Panc1 (cell line): Measurements from ENCODE around the gene ELL3.
A peak's percentile ranks its signal among the peaks of the same experiment; 100 is the strongest.

Source experiments
- POLR2AphosphoS5 ChIP-seq: IDR thresholded peaks from 2 replicates; pipeline ENCODE4 v1.6.1; 2012; ENCODE audit warnings: mild to moderate bottlenecking, low read depth, low read length, moderate library complexity
- REST ChIP-seq, 2 experiments: IDR thresholded peaks; 2 replicates each; pipeline ENCODE4 v1.6.1; 2011 to 2012; ENCODE audit warnings: low read depth in 2 of 2, control low read depth in 1 of 2, low read length in 1 of 2, mild to moderate bottlenecking in 1 of 2, moderate library complexity in 1 of 2; ENCODE audit not compliant: insufficient read depth in 1 of 2
- SIN3A ChIP-seq: IDR thresholded peaks from 2 replicates; pipeline ENCODE4 v1.6.1; 2012; ENCODE audit warnings: low read depth, mild to moderate bottlenecking, low read length, moderate library complexity, borderline replicate concordance; ENCODE audit not compliant: insufficient read depth
- TCF7L2 ChIP-seq: IDR thresholded peaks from 2 replicates; pipeline ENCODE4 v1.6.1; 2011; ENCODE audit warnings: mild to moderate bottlenecking, low read depth, low read length, inconsistent platforms
- TF ChIP-seq, protein P1 (sequence below): fragments of 450-650 bp; IDR thresholded peaks from 2 replicates; pipeline ENCODE4 v1.5.1; 2017; ENCODE audit warnings: mild to moderate bottlenecking

DNA sequence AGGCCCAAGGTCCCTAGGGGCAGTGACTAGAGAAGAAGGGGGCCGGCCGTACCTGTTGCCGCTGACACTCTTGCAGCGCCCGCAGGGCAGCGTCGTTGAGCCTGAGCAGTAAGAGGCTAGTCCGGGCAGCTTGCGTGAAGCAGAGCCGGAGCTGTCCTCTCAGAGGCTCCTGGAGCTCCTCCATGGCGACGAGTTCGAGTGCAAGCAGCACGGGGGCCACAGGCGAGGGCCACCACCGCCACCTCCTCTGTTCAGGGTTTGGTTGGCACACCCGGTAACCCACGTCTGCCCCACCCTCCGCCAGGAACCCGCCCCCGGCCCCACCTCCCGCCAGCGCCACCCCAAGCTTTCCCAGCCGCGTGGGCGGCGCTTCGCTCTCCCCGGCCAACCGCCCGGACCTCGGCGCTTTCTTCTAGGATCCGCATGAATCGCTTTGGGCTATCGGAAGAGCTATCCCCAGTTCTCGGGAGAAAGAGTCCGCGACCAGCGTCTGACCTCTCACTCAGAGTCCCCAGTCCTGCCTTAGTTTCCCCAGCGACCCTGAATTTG lies at the start of gene ELL3:
- TF ChIP-seq REST (IDR thresholded peaks at IDR 0.05; ENCODE audit: insufficient read depth in 1 of 2, low read depth in 2 of 2, low read length in 1 of 2) (no peak), POLR2AphosphoS5 (peak; percentile 68), SIN3A (no peak; the same call in 1 of the 2 replicates), TCF7L2 (0 out of 2 replicates have a peak, but pooled peaks have one; percentile 52)
- TF ChIP-seq, protein P1, sequence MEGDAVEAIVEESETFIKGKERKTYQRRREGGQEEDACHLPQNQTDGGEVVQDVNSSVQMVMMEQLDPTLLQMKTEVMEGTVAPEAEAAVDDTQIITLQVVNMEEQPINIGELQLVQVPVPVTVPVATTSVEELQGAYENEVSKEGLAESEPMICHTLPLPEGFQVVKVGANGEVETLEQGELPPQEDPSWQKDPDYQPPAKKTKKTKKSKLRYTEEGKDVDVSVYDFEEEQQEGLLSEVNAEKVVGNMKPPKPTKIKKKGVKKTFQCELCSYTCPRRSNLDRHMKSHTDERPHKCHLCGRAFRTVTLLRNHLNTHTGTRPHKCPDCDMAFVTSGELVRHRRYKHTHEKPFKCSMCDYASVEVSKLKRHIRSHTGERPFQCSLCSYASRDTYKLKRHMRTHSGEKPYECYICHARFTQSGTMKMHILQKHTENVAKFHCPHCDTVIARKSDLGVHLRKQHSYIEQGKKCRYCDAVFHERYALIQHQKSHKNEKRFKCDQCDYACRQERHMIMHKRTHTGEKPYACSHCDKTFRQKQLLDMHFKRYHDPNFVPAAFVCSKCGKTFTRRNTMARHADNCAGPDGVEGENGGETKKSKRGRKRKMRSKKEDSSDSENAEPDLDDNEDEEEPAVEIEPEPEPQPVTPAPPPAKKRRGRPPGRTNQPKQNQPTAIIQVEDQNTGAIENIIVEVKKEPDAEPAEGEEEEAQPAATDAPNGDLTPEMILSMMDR: no peak
